Endothelial cell (in vitro differentiated cells): Measurements from ENCODE around the gene AGPAT3. TPM values are rescaled to one million over a fixed set of nuclear protein-coding genes. Genes with fewer than 3 reads are reported as not detected.

Source experiments
- DNase-seq: peaks from one replicate; pipeline ENCODE4 v3.0.0; 2021; ENCODE audit warnings: low spot score
- H3K27ac Mint-ChIP-seq: one replicate; pipeline ENCODE4 v1.8.0; 2021; ENCODE audit warnings: mixed read lengths, inconsistent platforms; ENCODE audit not compliant: unreplicated experiment
- H3K27me3 Mint-ChIP-seq: one replicate; pipeline ENCODE4 v1.8.0; 2021; ENCODE audit warnings: mild to moderate bottlenecking, moderate library complexity, mixed read lengths, inconsistent platforms; ENCODE audit not compliant: unreplicated experiment
- H3K36me3 Mint-ChIP-seq: one replicate; pipeline ENCODE4 v1.8.0; 2021; ENCODE audit warnings: mild to moderate bottlenecking, low read depth, mixed read lengths, inconsistent platforms; ENCODE audit not compliant: unreplicated experiment
- H3K4me1 Mint-ChIP-seq: one replicate; pipeline ENCODE4 v1.8.0; 2021; ENCODE audit warnings: mild to moderate bottlenecking, mixed read lengths, inconsistent platforms; ENCODE audit not compliant: unreplicated experiment
- H3K4me3 Mint-ChIP-seq: one replicate; pipeline ENCODE4 v1.8.0; 2021; ENCODE audit warnings: mild to moderate bottlenecking, mixed read lengths, inconsistent platforms; ENCODE audit not compliant: unreplicated experiment
- H3K9me3 Mint-ChIP-seq: one replicate; pipeline ENCODE4 v1.8.0; 2021; ENCODE audit warnings: mixed read lengths, inconsistent platforms; ENCODE audit not compliant: unreplicated experiment
- CTCF ChIP-seq: fragments of 200-600 bp; sonication (generic); IDR thresholded peaks from one replicate; pipeline ENCODE4 v1.5.0; 2021; ENCODE audit warnings: antibody characterized with exemption; ENCODE audit not compliant: unreplicated experiment
- total RNA-seq: library from RNA; stranded (reverse); fragmentation: NEBNext Ultra II Directional; extraction: Animal tissue kit (Norgen Biotek cat#: 25700); gene quantifications from one replicate; pipeline ENCODE4 v1.2.1, GENCODE V29; 2021; ENCODE audit not compliant: unreplicated experiment

Gene AGPAT3
- total RNA-seq, 1 donor from 2014 or later: 22.6 TPM

DNA sequence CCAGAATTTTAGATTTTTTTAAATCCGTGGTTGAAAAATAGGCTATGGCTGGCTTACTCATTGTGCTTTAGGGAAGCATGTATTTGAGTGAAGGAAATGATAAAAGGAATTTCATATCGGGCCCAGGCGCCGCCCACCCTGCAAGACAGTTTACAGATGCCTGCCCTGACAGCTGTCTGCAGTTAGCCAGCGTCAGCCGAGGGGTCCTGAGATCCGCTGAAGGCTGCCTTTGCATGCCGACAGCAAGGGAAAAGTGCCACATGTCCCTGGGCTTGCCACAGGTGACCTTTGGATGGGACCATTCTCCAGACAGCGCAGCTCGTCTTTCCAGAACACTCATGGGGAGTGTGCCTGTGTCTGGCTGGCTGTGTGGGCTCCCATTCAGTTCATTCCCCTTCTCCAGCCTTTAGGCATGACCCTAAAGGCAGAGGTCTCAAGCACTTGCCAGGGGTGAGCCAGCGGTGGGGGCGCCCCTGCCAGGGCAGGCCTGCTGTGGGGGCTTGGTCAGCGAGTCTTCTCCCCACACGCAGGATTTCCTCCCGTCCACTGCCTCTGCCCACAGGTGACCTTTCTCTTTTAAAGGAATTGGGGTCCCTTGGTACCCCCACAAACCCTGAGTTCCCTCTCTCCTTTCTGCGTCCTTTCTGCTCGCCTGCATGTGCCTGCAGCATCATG lies 101.0 kb downstream of the AGPAT3 start:
- Mint-ChIP-seq H3K4me3 (no peak overlapping the region), H3K36me3 (peaks cover 8% of the 10 kb centered on the region), H3K4me1 (no peaks in the 10 kb centered on the region), H3K9me3 (no peaks in the 10 kb centered on the region), H3K27me3 (no peaks in the 10 kb centered on the region), H3K27ac (no peak overlapping the region)
- TF ChIP-seq CTCF: no peak
- no peak for DNase-seq

DNA sequence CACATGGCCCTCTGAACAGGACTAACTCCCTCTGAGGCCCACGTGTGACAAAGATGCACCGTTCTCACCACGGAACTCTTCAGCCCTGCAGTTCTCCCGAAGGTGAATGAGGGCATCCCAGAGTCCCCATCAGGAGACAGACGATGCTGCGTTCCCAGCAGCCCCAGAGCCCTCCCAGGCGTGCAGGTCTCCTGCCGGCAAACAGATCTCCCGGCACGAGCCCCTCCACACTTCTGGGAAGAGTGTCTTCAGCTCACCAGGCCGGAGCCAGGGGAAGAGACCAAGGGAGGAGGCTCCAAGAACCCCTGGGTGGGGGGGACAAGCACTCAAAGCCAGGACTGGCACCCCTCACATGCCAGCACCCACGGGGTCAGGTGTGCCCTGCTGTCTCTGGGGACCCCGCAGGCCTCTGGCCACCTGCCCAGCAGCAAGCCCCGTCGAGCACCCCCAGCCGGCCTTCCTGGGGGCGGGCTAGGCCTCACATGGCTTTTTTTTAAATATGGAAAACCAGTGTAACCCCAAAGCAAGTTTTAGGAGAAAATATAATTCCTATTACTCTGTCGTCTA lies 102.0 kb downstream of the AGPAT3 start:
- no peak for DNase-seq
- Mint-ChIP-seq H3K27ac (no peak overlapping the region), H3K36me3 (peaks cover 10% of the 10 kb centered on the region), H3K4me3 (no peak overlapping the region), H3K9me3 (no peaks in the 10 kb centered on the region), H3K27me3 (peaks cover 3% of the 10 kb centered on the region), H3K4me1 (no peaks in the 10 kb centered on the region)
- no peak for TF ChIP-seq CTCF

- Mint-ChIP-seq H3K9me3 (no peaks in the 10 kb centered on the region), H3K27ac (no peak overlapping the region), H3K4me3 (no peak overlapping the region), H3K36me3 (peaks cover 7% of the 10 kb centered on the region), H3K4me1 (no peaks in the 10 kb centered on the region), H3K27me3 (peaks cover 3% of the 10 kb centered on the region)
- TF ChIP-seq CTCF: no peak
- no peak for DNase-seq
Measured at GRCh38 chr21:43967981-43968380, 103.0 kb downstream of the AGPAT3 start.

DNA sequence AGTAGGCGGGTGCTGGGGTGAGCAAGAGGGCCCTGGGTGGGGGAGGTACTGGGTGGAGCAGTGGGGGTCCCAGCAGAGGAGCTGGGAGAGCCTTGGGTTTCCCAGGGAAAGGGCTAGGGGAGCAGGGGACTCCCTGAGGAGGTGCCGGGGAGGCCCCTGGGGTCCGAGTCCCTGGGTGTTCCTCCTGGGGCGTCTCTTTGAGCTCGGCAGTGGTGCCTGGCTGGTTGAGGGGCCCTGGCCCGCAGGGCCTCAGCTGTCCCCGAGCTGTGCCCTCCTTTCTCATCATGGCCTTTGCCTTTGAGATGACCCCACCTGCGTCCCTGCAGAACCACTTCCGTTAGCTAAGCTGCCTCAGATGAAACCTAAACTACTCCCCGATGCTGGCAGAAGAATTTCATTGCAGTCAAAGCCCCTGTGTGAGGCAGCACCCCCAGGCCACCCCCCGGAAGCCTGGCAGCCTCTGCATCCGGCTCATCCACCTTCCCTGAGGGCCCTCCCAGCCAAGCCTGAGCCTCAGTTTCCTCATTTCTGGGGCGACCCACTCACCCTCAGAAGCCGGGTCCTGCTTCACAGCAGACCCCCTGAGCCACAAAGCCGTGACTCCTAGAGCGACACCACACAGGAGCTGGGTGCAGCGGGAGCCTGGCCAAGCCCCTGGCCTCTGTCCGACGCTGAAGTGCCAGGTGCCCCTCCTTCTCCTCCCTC lies 103.5 kb downstream of the AGPAT3 start:
- H3K4me1 Mint-ChIP-seq: no peaks in the 10 kb centered on the region
- no peak for TF ChIP-seq CTCF
- H3K27ac Mint-ChIP-seq: no peak overlapping the region
- H3K27me3 Mint-ChIP-seq: peaks cover 3% of the 10 kb centered on the region
- DNase-seq: no peak
- H3K36me3 Mint-ChIP-seq: peaks cover 4% of the 10 kb centered on the region
- H3K9me3 Mint-ChIP-seq: no peaks in the 10 kb centered on the region
- no peak overlapping the region for H3K4me3 Mint-ChIP-seq

GRCh38 chr21:43969115-43969444 lies 104.1 kb downstream of the AGPAT3 start:
- Mint-ChIP-seq H3K4me3 (no peak overlapping the region), H3K4me1 (no peaks in the 10 kb centered on the region), H3K36me3 (peaks cover 5% of the 10 kb centered on the region), H3K27me3 (peaks cover 3% of the 10 kb centered on the region), H3K27ac (no peak overlapping the region), H3K9me3 (no peaks in the 10 kb centered on the region)
- no peak for TF ChIP-seq CTCF
- no peak for DNase-seq
